H1 (cell line): Measurements from ENCODE around the gene VPS41. TPM values are rescaled to one million over a fixed set of nuclear protein-coding genes. Genes with fewer than 3 reads are reported as not detected.

ENCODE experiments used
- CTCF ChIA-PET: fragments of 300-600 bp; sonication (Branson Sonifier 250); formaldehyde crosslinking; loops from one replicate; lab custom pipeline; 2021; ENCODE audit not compliant: partially characterized antibody; lab: Charles Lee
- POLR2A ChIA-PET: fragments of 300-600 bp; sonication (Branson Sonifier 250); formaldehyde crosslinking; loops from one replicate; lab custom pipeline; 2021; ENCODE audit warnings: inconsistent platforms; ENCODE audit not compliant: partially characterized antibody; lab: Charles Lee
- DNase-seq, 2 experiments: peaks; one replicate each; pipeline versions ENCODE4 v3.0.0 to v3.0.0-alpha.2; 2010 to 2022; ENCODE audit warnings: low spot score in 2 of 2, low read depth in 1 of 2, mixed read lengths in 1 of 2
- FAIRE-seq: peaks from 2 replicates; lab custom pipeline; 2011; peaks lifted over from hg19 to GRCh38; lab: Jason Lieb, UNC
- H2AFZ ChIP-seq: 2 replicates; pipeline ENCODE4 v1.8.1; 2012; ENCODE audit warnings: low read length, inconsistent platforms
- H2AK5ac ChIP-seq: 2 replicates; pipeline ENCODE4 v1.6.1; 2013; ENCODE audit warnings: low read depth, low read length
- H2BK120ac ChIP-seq: replicated peaks from 2 replicates; pipeline ENCODE3; 2013; ENCODE audit warnings: low read depth, low read length, inconsistent platforms
- H2BK12ac ChIP-seq: 2 replicates; pipeline ENCODE4 v1.6.1; 2013; ENCODE audit warnings: low read depth, low read length
- H2BK15ac ChIP-seq: 2 replicates; pipeline ENCODE4 v1.6.1; 2013; ENCODE audit warnings: low read length
- H2BK20ac ChIP-seq: 2 replicates; pipeline ENCODE4 v1.6.1; 2013; ENCODE audit warnings: low read length
- H2BK5ac ChIP-seq: 2 replicates; pipeline ENCODE4 v1.6.1; 2013; ENCODE audit warnings: low read depth, low read length
- H3K14ac ChIP-seq: 2 replicates; pipeline ENCODE4 v1.6.1; 2013; ENCODE audit warnings: inconsistent platforms; ENCODE audit not compliant: insufficient read length
- H3K18ac ChIP-seq: 2 replicates; pipeline ENCODE4 v1.6.1; 2013; ENCODE audit warnings: low read length; ENCODE audit errors: extremely low read depth
- H3K23ac ChIP-seq: 2 replicates; pipeline ENCODE4 v1.6.1; 2013; ENCODE audit warnings: inconsistent platforms; ENCODE audit not compliant: insufficient read length
- H3K23me2 ChIP-seq: 2 replicates; pipeline ENCODE4 v1.6.1; 2013; ENCODE audit warnings: low read depth, low read length
- H3K27ac ChIP-seq: 2 replicates; pipeline ENCODE4 v1.6.1; 2011; ENCODE audit warnings: low read depth, low read length, inconsistent platforms
- H3K27me3 ChIP-seq, 4 experiments: replicated peaks in 1 of 4; 1 replicate in 1 of 4; 2 replicates in 3 of 4; pipeline versions ENCODE4 v1.6.1 to v1.8.1; 2011 to 2013; ENCODE audit warnings: low read length in 3 of 4, mild to moderate bottlenecking in 3 of 4, inconsistent platforms in 2 of 4, mixed read lengths in 2 of 4, moderate library complexity in 1 of 4; ENCODE audit not compliant: control insufficient read depth in 3 of 4, insufficient read depth in 3 of 4; ENCODE audit errors: extremely low read depth in 1 of 4
- H3K36me3 ChIP-seq, 4 experiments: 2 replicates each; pipeline versions ENCODE4 v1.6.1 to v1.8.1; 2011 to 2013; ENCODE audit warnings: mild to moderate bottlenecking in 4 of 4, low read length in 3 of 4, moderate library complexity in 2 of 4, control low read depth in 1 of 4, inconsistent platforms in 1 of 4; ENCODE audit not compliant: insufficient read depth in 4 of 4, control insufficient read depth in 2 of 4
- H3K4ac ChIP-seq: replicated peaks from 2 replicates; pipeline ENCODE3; 2013; ENCODE audit warnings: low read length, low read depth, mixed read lengths, inconsistent platforms; ENCODE audit not compliant: insufficient read length
- H3K4me1 ChIP-seq, 4 experiments: replicated peaks in 1 of 4; 1 replicate in 1 of 4; 2 replicates in 3 of 4; pipeline versions ENCODE4 v1.6.1 to v1.8.1; 2011 to 2013; ENCODE audit warnings: low read length in 3 of 4, inconsistent platforms in 2 of 4, mixed read lengths in 1 of 4; ENCODE audit not compliant: insufficient read depth in 4 of 4, control insufficient read depth in 3 of 4
- H3K4me2 ChIP-seq, 2 experiments: 2 replicates each; pipeline versions ENCODE4 v1.6.1 to v1.8.1; 2011 to 2013; ENCODE audit warnings: low read depth in 2 of 2, low read length in 2 of 2, control low read depth in 1 of 2, inconsistent platforms in 1 of 2, mild to moderate bottlenecking in 1 of 2; ENCODE audit not compliant: insufficient read depth in 1 of 2
- H3K4me3 ChIP-seq, 4 experiments: fragments of 200-600, 300-600 bp in 1 of 4; sonication (generic), shearing (Covaris generic), sonication (Bioruptor Twin) in 1 of 4; 2 replicates each; pipeline versions ENCODE4 v1.5.1 to v1.8.1; 2011 to 2016; ENCODE audit warnings: low read length in 4 of 4, low read depth in 3 of 4, control low read depth in 2 of 4, inconsistent platforms in 2 of 4, mild to moderate bottlenecking in 2 of 4, mixed read lengths in 1 of 4, moderate library complexity in 1 of 4; ENCODE audit not compliant: insufficient read depth in 2 of 4; ENCODE audit errors: extremely low read depth in 1 of 4
- H3K56ac ChIP-seq: replicated peaks from 2 replicates; pipeline ENCODE3; 2013; ENCODE audit warnings: low read depth, mild to moderate bottlenecking, mixed read lengths, low read length, inconsistent platforms; ENCODE audit not compliant: insufficient read length
- H3K79me1 ChIP-seq: 2 replicates; pipeline ENCODE4 v1.6.1; 2013; ENCODE audit warnings: low read depth, low read length, control low read depth
- H3K79me2 ChIP-seq, 2 experiments: 2 replicates each; pipeline versions ENCODE4 v1.6.1 to v1.8.1; 2012 to 2013; ENCODE audit warnings: low read length in 2 of 2, mild to moderate bottlenecking in 2 of 2, inconsistent platforms in 1 of 2; ENCODE audit not compliant: insufficient read depth in 2 of 2, control insufficient read depth in 1 of 2
- H3K9ac ChIP-seq, 4 experiments: replicated peaks in 1 of 4; 1 replicate in 1 of 4; 2 replicates in 3 of 4; pipeline versions ENCODE4 v1.6.1 to v1.8.1; 2011 to 2013; ENCODE audit warnings: low read depth in 3 of 4, low read length in 3 of 4, control low read depth in 2 of 4, mild to moderate bottlenecking in 2 of 4, moderate library complexity in 2 of 4, inconsistent platforms in 1 of 4; ENCODE audit errors: extremely low read depth in 1 of 4
- H3K9me3 ChIP-seq, 2 experiments: 2 replicates each; pipeline versions ENCODE4 v1.6.1 to v1.8.1; 2012 to 2013; ENCODE audit warnings: mild to moderate bottlenecking in 2 of 2, moderate library complexity in 2 of 2, control low read depth in 1 of 2, inconsistent platforms in 1 of 2, low read depth in 1 of 2, low read length in 1 of 2, mixed read lengths in 1 of 2; ENCODE audit not compliant: insufficient read depth in 2 of 2
- H4K20me1 ChIP-seq, 2 experiments: replicated peaks in 1 of 2; 2 replicates each; pipeline versions ENCODE3 to v1.8.1; 2011 to 2013; ENCODE audit warnings: inconsistent platforms in 2 of 2, low read length in 2 of 2, mild to moderate bottlenecking in 1 of 2; ENCODE audit not compliant: insufficient read depth in 2 of 2, control insufficient read depth in 1 of 2
- H4K5ac ChIP-seq: 2 replicates; pipeline ENCODE4 v1.6.1; 2013; ENCODE audit warnings: low read length, low read depth, mixed read lengths, inconsistent platforms; ENCODE audit not compliant: insufficient read length
- H4K8ac ChIP-seq: 2 replicates; pipeline ENCODE4 v1.8.0; 2013; ENCODE audit warnings: mild to moderate bottlenecking, moderate library complexity, low read length, inconsistent platforms; ENCODE audit not compliant: insufficient read depth; ENCODE audit errors: extremely low read depth
- H4K91ac ChIP-seq: replicated peaks from 2 replicates; pipeline ENCODE3; 2013; ENCODE audit warnings: low read length, mixed read lengths, inconsistent platforms; ENCODE audit not compliant: insufficient read length
- BACH1 ChIP-seq: IDR thresholded peaks from 2 replicates; pipeline ENCODE4 v1.6.1; 2012; ENCODE audit warnings: low read length, improper control_type of control experiment
- CBX5 ChIP-seq: fragments of 300-800, 300-1000 bp; sonication (generic); IDR thresholded peaks from 2 replicates; pipeline ENCODE4 v1.7.1; 2016; ENCODE audit warnings: antibody characterized with exemption, low read length, low read depth
- CEBPB ChIP-seq: IDR thresholded peaks from 2 replicates; pipeline ENCODE4 v1.6.1; 2012; ENCODE audit warnings: low read depth, low read length
- CHD2 ChIP-seq: IDR thresholded peaks from 2 replicates; pipeline ENCODE4 v1.6.1; 2012; ENCODE audit warnings: low read length, improper control_type of control experiment
- CREB1 ChIP-seq: IDR thresholded peaks from 2 replicates; pipeline ENCODE4 v1.6.1; 2012; ENCODE audit warnings: inconsistent platforms
- JUN ChIP-seq: IDR thresholded peaks from 2 replicates; pipeline ENCODE4 v1.6.1; 2011; ENCODE audit warnings: low read depth, mild to moderate bottlenecking, improper control_type of control experiment, low read length
- MAFK ChIP-seq: IDR thresholded peaks from 2 replicates; pipeline ENCODE4 v1.6.1; 2012; ENCODE audit warnings: low read depth, mild to moderate bottlenecking, improper control_type of control experiment, low read length
- RNF2 ChIP-seq: fragments of 200-900, 300-1000 bp; sonication (generic); IDR thresholded peaks from 2 replicates; pipeline ENCODE4 v1.7.1; 2016; ENCODE audit warnings: borderline replicate concordance, low read depth, mild to moderate bottlenecking, antibody characterized with exemption, low read length; ENCODE audit not compliant: poor library complexity, severe bottlenecking; ENCODE audit errors: missing control alignments
- SAP30 ChIP-seq: fragments of 300-600 bp; sonication (generic); IDR thresholded peaks from 2 replicates; pipeline ENCODE4 v1.7.1; 2012; ENCODE audit warnings: low read length, moderate library complexity, mild to moderate bottlenecking, inconsistent platforms; ENCODE audit not compliant: insufficient read depth, insufficient replicate concordance
- SIRT6 ChIP-seq: IDR thresholded peaks from one replicate; pipeline ENCODE4 v1.7.1; 2012; ENCODE audit warnings: low read length, inconsistent platforms
- TAF1 ChIP-seq: IDR thresholded peaks from 2 replicates; pipeline ENCODE4 v1.6.1; 2011; ENCODE audit warnings: mild to moderate bottlenecking, low read depth, low read length
- TAF7 ChIP-seq: optimal IDR thresholded peaks from 2 replicates; pipeline ENCODE3; 2011; ENCODE audit warnings: low read depth, mild to moderate bottlenecking, inconsistent platforms, low read length, moderate library complexity, borderline replicate concordance
- TCF12 ChIP-seq: IDR thresholded peaks from 2 replicates; pipeline ENCODE4 v1.6.1; 2011; ENCODE audit warnings: low read depth, mild to moderate bottlenecking, low read length
- WGBS, 2 experiments: shearing (Covaris generic) in 1 of 2; methylation state at CpG; one replicate each; pipeline versions ENCODE4 v1.1.6 to v1.1.7; 2013 to 2015; ENCODE audit warnings: low lambda C conversion rate in 2 of 2, mixed read lengths in 2 of 2, inconsistent platforms in 1 of 2, low coverage in 1 of 2, missing lambda C conversion rate in 1 of 2; ENCODE audit not compliant: insufficient replicate concordance in 2 of 2, insufficient coverage in 1 of 2, insufficient read length in 1 of 2; ENCODE audit errors: extremely low coverage in 1 of 2, missing lambda C conversion rate in 1 of 2; 5-methylcytosine and 5-hydroxymethylcytosine counted together
- polyA plus RNA-seq, 7 experiments: library from polyadenylated mRNA; depleted of rRNA in 3 of 7; stranded (reverse) in 5 of 7; unstranded in 2 of 7; fragments of >200 nt in 5 of 7; fragments of 200-250 nt in 2 of 7; gene quantifications; 1 replicate in 5 of 7; 2 replicates in 1 of 7; 4 replicates in 1 of 7; pipeline versions ENCODE4 v1.2.1 to v1.2.3, GENCODE V29; 2011 to 2013; ENCODE audit warnings: missing spikeins in 2 of 7, mixed read lengths in 2 of 7
- total RNA-seq: library from RNA; stranded (reverse); fragmentation: NEBNext Ultra II Directional; extraction: Animal tissue kit (Norgen Biotek cat#: 25700); gene quantifications from 2 replicates; pipeline ENCODE4 v1.2.1, GENCODE V29; 2021

Gene VPS41
- total and polyA plus RNA-seq, 2 of the 8 experiments (the other 6 are each of a cell fraction or from before 2014, with no cell fraction given): 10.7 to 63.3 TPM

GRCh38 chr7:38833329-38833728, 75.7 kb downstream of the VPS41 start:
- Histone ChIP-seq H3K4me2 (no peak overlapping the region), H3K18ac (no peak overlapping the region), H2BK20ac (no peak overlapping the region), H3K79me2 (no peaks in the 10 kb centered on the region; a peak in 1 of 4 replicates), H3K23me2 (no peaks in the 10 kb centered on the region), H4K20me1 (no peaks in the 10 kb centered on the region), H3K27ac (no peak overlapping the region), H2AFZ (no peak overlapping the region), H4K5ac (no peak overlapping the region), H2AK5ac (no peak overlapping the region), H2BK15ac (no peak overlapping the region), H3K79me1 (no peaks in the 10 kb centered on the region), H2BK5ac (no peak overlapping the region), H3K14ac (no peak overlapping the region), H3K36me3 (peaks cover 0 to 4% (median 0%) of the 10 kb centered on the region in 4 experiments; a peak in 3 of 8 replicates), H3K4me1 (peaks cover 0 to 2% (median under 1%) of the 10 kb centered on the region in 4 experiments; a peak in 2 of 7 replicates), H3K27me3 (no peaks in the 10 kb centered on the region), H2BK120ac (no peak overlapping the region), H4K91ac (no peak overlapping the region), H3K56ac (no peak overlapping the region), H3K9ac (no peak overlapping the region), H3K23ac (no peak overlapping the region), H3K4ac (no peak overlapping the region), H3K9me3 (peaks cover 5% of the 10 kb centered on the region in 2 experiments; a peak in 3 of 4 replicates), H2BK12ac (no peak overlapping the region), H3K4me3 (no peak overlapping the region), H4K8ac (no peak overlapping the region)
- ChIA-PET CTCF (interaction anchor here (0.6 kb wide), 1 partner anchor 131 kb away, joined by 3 read pairs; no protein-coding TSS in a partner anchor), POLR2A (no interaction called here)
- WGBS, 2 experiments: 78% methylated on average over 1 of the region's 1 CpG; no CpG with 5 or more reads in 1 of the 2 experiments
- no peak for FAIRE-seq
- no peak for DNase-seq
- TF ChIP-seq MAFK (no peak), CREB1 (no peak), TAF7 (no peak), RNF2 (no peak), TCF12 (no peak), SIRT6 (no peak), JUN (no peak), BACH1 (no peak), CBX5 (no peak), CEBPB (no peak), CHD2 (no peak), TAF1 (no peak), SAP30 (no peak)
